AG04449 (cell line): ENCODE data around the gene ADGRF3.
"Not testable (repeated sequence)": the region's sequence is repeated elsewhere in the genome, so short reads cannot be mapped to it uniquely, and the experiment has no call there.

Source experiments
- CTCF ChIA-PET: fragments of 350-600 bp; formaldehyde crosslinking; extraction: SDS; loops from one replicate; lab custom pipeline; 2021; ENCODE audit warnings: antibody characterized with exemption; lab: Yijun Ruan, JAX
- POLR2A ChIA-PET: fragments of 400-600, 350-600 bp; formaldehyde crosslinking; extraction: SDS; loops from one replicate; lab custom pipeline; 2020; ENCODE audit warnings: antibody characterized with exemption, inconsistent platforms; lab: Yijun Ruan, JAX
- DNase-seq: peaks from one replicate; pipeline ENCODE4 v3.0.0-alpha.2; 2010; ENCODE audit warnings: low read depth, low spot score
- H3K4me3 ChIP-seq: 2 replicates; pipeline ENCODE4 v1.5.1; 2011; ENCODE audit warnings: low read depth, mild to moderate bottlenecking, control low read depth, low read length
- TF ChIP-seq, protein P1 (sequence below): IDR thresholded peaks from one replicate; pipeline ENCODE4 v1.5.1; 2011; ENCODE audit warnings: mild to moderate bottlenecking, moderate library complexity, low read length, control low read depth, inconsistent platforms; ENCODE audit not compliant: insufficient read depth; ENCODE audit errors: missing control alignments

Gene ADGRF3

DNA sequence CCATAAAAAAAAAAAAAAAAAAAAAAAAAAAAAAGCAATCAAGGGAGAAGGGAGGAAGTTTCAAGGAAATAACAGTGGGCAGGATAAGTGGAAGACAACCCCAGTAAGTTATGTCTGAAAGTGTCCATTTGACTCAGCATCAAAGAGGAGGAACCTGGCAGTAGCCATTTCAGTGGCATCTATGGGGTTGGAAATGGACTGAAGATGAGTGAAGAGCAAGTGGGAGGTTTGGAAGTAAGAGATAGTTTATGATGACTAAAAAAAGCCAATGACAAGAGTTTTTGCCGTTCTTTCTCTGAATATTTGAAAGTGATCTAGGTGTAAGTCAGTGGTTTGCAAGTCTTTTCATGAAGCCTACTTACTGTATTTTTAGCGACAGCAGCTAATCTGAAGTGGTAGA is 9.9 kb downstream of the ADGRF3 start:
- POLR2A ChIA-PET: no interaction called here
- no peak for DNase-seq
- CTCF ChIA-PET: no interaction called here
- TF ChIP-seq, protein P1, sequence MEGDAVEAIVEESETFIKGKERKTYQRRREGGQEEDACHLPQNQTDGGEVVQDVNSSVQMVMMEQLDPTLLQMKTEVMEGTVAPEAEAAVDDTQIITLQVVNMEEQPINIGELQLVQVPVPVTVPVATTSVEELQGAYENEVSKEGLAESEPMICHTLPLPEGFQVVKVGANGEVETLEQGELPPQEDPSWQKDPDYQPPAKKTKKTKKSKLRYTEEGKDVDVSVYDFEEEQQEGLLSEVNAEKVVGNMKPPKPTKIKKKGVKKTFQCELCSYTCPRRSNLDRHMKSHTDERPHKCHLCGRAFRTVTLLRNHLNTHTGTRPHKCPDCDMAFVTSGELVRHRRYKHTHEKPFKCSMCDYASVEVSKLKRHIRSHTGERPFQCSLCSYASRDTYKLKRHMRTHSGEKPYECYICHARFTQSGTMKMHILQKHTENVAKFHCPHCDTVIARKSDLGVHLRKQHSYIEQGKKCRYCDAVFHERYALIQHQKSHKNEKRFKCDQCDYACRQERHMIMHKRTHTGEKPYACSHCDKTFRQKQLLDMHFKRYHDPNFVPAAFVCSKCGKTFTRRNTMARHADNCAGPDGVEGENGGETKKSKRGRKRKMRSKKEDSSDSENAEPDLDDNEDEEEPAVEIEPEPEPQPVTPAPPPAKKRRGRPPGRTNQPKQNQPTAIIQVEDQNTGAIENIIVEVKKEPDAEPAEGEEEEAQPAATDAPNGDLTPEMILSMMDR: no peak
- H3K4me3 ChIP-seq: no peak overlapping the region

DNA sequence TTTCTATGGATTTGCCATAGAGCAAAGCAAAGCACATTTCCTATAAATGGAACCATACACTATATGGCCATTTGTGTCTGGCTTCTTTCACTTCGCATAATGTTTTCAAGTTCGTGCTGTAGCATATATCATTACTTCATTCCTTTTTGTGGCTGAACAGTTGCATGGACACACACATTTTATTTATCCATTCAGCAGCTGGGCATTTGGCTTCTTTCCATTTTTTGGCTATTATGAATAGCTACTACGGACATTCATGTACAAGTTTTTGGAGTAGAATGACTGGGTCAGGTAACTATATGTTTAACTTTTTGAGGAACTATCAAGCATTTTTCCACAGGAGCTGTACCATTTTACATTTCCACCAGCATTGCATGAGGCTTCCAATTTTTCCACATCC is 11.4 kb downstream of the ADGRF3 start:
- TF ChIP-seq, protein P1: no peak
- no peak overlapping the region for H3K4me3 ChIP-seq
- ChIA-PET CTCF (interaction anchor here (0.9 kb wide), 1 partner anchor 10 kb away, joined by 3 read pairs; no protein-coding TSS in a partner anchor), POLR2A (interaction anchor here (0.5 kb wide), 1 partner anchor 628 kb away, joined by 3 read pairs; no protein-coding TSS in a partner anchor)
- no peak for DNase-seq

- no peak overlapping the region for H3K4me3 ChIP-seq
Observed at GRCh38 chr2:26333293-26333692, 13.3 kb downstream of the ADGRF3 start.

DNA sequence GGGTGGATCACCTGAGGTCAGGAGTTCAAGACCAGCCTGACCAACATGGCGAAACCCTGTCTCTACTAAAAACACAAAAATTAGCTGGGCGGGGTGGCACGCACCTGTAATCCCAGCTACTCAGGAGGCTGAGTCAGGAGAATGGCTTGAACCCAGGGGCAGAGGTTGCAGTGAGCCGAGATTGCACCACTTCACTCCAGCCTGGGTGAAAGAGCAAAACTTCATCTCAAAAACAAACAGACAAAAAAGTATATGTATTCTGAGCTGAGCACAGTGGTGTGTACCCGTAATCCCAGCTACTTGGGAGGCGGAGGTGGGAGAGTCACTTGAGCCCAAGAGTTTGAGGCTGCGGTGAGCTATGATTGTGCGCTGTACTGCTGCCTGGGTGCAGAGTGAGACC is 15.3 kb downstream of the ADGRF3 start:
- H3K4me3 ChIP-seq, POLR2A ChIA-PET: not testable (repeated sequence)
- CTCF ChIA-PET: interaction anchor here (0.7 to 3.5 kb wide), 19 partner anchors 9 to 246 kb away, joined by 3 to 42 read pairs (median 5); partner anchors contain the start of genes ADGRF3 and SELENOI

More at GRCh38 chr2:26333293-26333692, 13.3 kb downstream of the ADGRF3 start:
- ChIA-PET POLR2A (no interaction called here), CTCF (no interaction called here)
- TF ChIP-seq, protein P1: no peak
- no peak for DNase-seq

GRCh38 chr2:26330604-26331003 is 16.0 kb downstream of the ADGRF3 start:
- TF ChIP-seq, protein P1: no peak
- POLR2A ChIA-PET: no interaction called here
- H3K4me3 ChIP-seq: no peak overlapping the region
- DNase-seq: no peak
- CTCF ChIA-PET: interaction anchor here (0.5 to 3.5 kb wide), 32 partner anchors 7 to 379 kb away, joined by 3 to 42 read pairs (median 4); partner anchors contain the start of genes ADGRF3 and SELENOI

More for the DNA sequence above, 15.3 kb downstream of the ADGRF3 start:
- DNase-seq: not testable (repeated sequence)

DNA sequence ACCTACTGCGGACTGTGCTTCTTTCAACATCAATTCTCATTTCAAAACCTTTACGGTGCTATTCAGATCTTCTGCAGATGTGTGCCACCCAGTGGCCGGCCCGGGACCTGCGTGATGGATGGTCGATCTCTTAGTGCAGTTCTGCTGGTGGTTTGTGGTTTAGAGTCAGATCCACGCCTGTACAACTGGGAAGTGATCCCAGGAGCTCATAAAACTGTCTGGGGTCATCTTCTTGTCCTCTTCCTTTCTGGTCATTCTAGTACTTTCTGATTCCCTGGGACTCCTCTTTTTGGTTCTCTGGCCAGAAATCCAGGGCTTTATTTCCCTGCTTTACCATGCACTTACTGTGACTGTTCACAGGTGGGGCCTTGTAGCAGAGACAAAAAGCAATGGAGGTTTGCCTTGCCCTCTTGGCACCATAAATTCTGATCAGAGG is 16.5 kb downstream of the ADGRF3 start:
- DNase-seq: peak; percentile 67
- H3K4me3 ChIP-seq: no peak overlapping the region
- TF ChIP-seq, protein P1: peak; percentile 87
- POLR2A ChIA-PET: no interaction called here
- CTCF ChIA-PET: interaction anchor here (0.5 to 3.5 kb wide), 31 partner anchors 8 to 378 kb away, joined by 3 to 42 read pairs (median 4); partner anchors contain the start of genes ADGRF3 and SELENOI

- H3K4me3 ChIP-seq, DNase-seq, POLR2A ChIA-PET: not testable (repeated sequence)
- CTCF ChIA-PET: interaction anchor here (1.6 to 3.5 kb wide), 6 partner anchors 11 to 140 kb away, joined by 3 to 42 read pairs (median 10); partner anchors contain the start of gene ADGRF3
Observed at GRCh38 chr2:26329083-26329482, 17.5 kb downstream of the ADGRF3 start.
